CD4-positive, alpha-beta T cell (primary cell): ENCODE measurements around the gene NRXN3. TPM values are rescaled to one million over a fixed set of nuclear protein-coding genes. Genes with fewer than 3 reads are reported as not detected.

Source experiments
- ATAC-seq: fragments of 200-7000 bp; cut with Tn5 transposase; one replicate; pipeline ENCODE4 v1.10.0; 2022; ENCODE audit warnings: mild to moderate bottlenecking; ENCODE audit not compliant: poor library complexity
- CTCF ChIA-PET: fragments of 350-600 bp; sonication (Branson Sonifier 250); formaldehyde crosslinking; loops from one replicate; lab custom pipeline; 2021; ENCODE audit warnings: antibody characterized with exemption, inconsistent platforms; lab: Charles Lee
- POLR2A ChIA-PET: fragments of 350-600 bp; sonication (Branson Sonifier 250); formaldehyde crosslinking; loops from one replicate; lab custom pipeline; 2021; ENCODE audit warnings: antibody characterized with exemption, inconsistent platforms; lab: Charles Lee
- DNase-seq, 14 experiments: peaks; one replicate each; pipeline ENCODE4 v3.0.0-alpha.2; 2013 to 2020; ENCODE audit warnings: mixed read lengths in 2 of 14
- H3K27ac ChIP-seq, 2 donors: one replicate each; pipeline versions ENCODE4 v1.5.1 to v1.7.0; 2013; ENCODE audit warnings: low read length in 2 of 2, low read depth in 1 of 2, mild to moderate bottlenecking in 1 of 2
- H3K27me3 ChIP-seq, 2 experiments: 1 replicate in 1 of 2; 2 replicates in 1 of 2; pipeline versions ENCODE4 v1.6.1 to v1.7.0; 2013; ENCODE audit warnings: low read length in 2 of 2, control low read depth in 1 of 2, mild to moderate bottlenecking in 1 of 2, moderate library complexity in 1 of 2; ENCODE audit not compliant: insufficient read depth in 2 of 2, control insufficient read depth in 1 of 2
- H3K36me3 ChIP-seq: one replicate; pipeline ENCODE4 v1.6.1; 2013; ENCODE audit warnings: low read length, control low read depth; ENCODE audit not compliant: insufficient read depth
- H3K4me1 ChIP-seq: one replicate; pipeline ENCODE4 v1.6.1; 2013; ENCODE audit warnings: low read length, control low read depth; ENCODE audit not compliant: insufficient read depth
- H3K4me3 ChIP-seq: one replicate; pipeline ENCODE4 v1.5.1; 2013; ENCODE audit warnings: mild to moderate bottlenecking, low read length, moderate library complexity
- H3K9me3 ChIP-seq, 2 experiments: 1 replicate in 1 of 2; 2 replicates in 1 of 2; pipeline versions ENCODE4 v1.6.1 to v1.7.0; 2013; ENCODE audit warnings: low read length in 2 of 2, mild to moderate bottlenecking in 2 of 2, control low read depth in 1 of 2, moderate library complexity in 1 of 2; ENCODE audit not compliant: control insufficient read depth in 1 of 2, insufficient read depth in 1 of 2
- H3K27ac Mint-ChIP-seq: one replicate; pipeline ENCODE4 v1.8.0; 2020; ENCODE audit warnings: mixed read lengths
- H3K27me3 Mint-ChIP-seq: one replicate; pipeline ENCODE4 v1.8.0; 2021; ENCODE audit warnings: mixed read lengths
- H3K36me3 Mint-ChIP-seq: one replicate; pipeline ENCODE4 v1.8.0; 2021; ENCODE audit warnings: low read depth, mixed read lengths
- H3K4me1 Mint-ChIP-seq: one replicate; pipeline ENCODE4 v1.8.0; 2021; ENCODE audit warnings: low read depth, mixed read lengths
- H3K4me3 Mint-ChIP-seq: one replicate; pipeline ENCODE4 v1.8.0; 2020; ENCODE audit warnings: mild to moderate bottlenecking, mixed read lengths
- H3K9me3 Mint-ChIP-seq: one replicate; pipeline ENCODE4 v1.8.0; 2020; ENCODE audit warnings: mixed read lengths
- intact Hi-C, 2 experiments: fragments of 100-400 bp; cut with DNase I in 1 of 2; cut with micrococcal nuclease in 1 of 2; formaldehyde crosslinking; loops; one replicate each; pipeline versions ENCODE4 v1.15.1 to v1.9.0; 2023 to 2025; cut with DNase I, micrococcal nuclease
- total RNA-seq, 174 experiments: library from RNA in 2 of 174; stranded (reverse) in 2 of 174; gene quantifications; one replicate each; pipeline ENCODE4 v1.2.3 and lab custom pipeline; 2021 to 2026
- TF ChIP-seq, protein P1 (sequence below): fragments of 200-600 bp; IDR thresholded peaks from one replicate; pipeline ENCODE4 v1.8.0; 2022; ENCODE audit warnings: antibody characterized with exemption, mild to moderate bottlenecking

The NRXN3 gene
- total RNA-seq, 2 experiments from 2014 or later: not detected

DNA sequence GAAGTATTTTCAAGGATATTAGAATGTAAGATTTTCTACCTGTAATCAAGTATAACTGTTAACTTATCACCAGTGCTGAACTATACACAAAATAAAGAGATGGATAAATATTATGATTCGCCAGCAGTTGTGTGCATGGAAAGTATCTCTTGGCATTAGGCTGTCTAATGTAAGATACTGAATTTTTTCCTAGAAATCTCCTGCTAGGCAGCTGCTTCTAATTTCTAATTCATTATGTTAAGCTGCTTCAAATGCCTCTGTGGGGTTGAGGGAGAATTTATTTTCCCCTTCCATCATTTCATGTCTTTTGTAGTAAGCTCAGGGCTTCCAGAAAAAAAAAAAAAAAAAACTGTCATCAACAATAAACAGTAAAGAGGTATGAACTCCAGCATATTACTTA, 1525.1 kb downstream of the NRXN3 start:
- H3K4me3 ChIP-seq: no peak overlapping the region
- Mint-ChIP-seq H3K27ac (no peak overlapping the region), H3K9me3 (no peaks in the 10 kb centered on the region), H3K27me3 (no peaks in the 10 kb centered on the region), H3K36me3 (no peaks in the 10 kb centered on the region), H3K4me3 (no peak overlapping the region), H3K4me1 (no peaks in the 10 kb centered on the region)
- DNase-seq (no peak), ATAC-seq (no peak)
- ChIA-PET POLR2A (no interaction called here), CTCF (no interaction called here)
- H3K27me3 ChIP-seq: no peaks in the 10 kb centered on the region
- intact Hi-C loops: no loop called here
- H3K27ac ChIP-seq: no peak overlapping the region
- TF ChIP-seq, protein P1, sequence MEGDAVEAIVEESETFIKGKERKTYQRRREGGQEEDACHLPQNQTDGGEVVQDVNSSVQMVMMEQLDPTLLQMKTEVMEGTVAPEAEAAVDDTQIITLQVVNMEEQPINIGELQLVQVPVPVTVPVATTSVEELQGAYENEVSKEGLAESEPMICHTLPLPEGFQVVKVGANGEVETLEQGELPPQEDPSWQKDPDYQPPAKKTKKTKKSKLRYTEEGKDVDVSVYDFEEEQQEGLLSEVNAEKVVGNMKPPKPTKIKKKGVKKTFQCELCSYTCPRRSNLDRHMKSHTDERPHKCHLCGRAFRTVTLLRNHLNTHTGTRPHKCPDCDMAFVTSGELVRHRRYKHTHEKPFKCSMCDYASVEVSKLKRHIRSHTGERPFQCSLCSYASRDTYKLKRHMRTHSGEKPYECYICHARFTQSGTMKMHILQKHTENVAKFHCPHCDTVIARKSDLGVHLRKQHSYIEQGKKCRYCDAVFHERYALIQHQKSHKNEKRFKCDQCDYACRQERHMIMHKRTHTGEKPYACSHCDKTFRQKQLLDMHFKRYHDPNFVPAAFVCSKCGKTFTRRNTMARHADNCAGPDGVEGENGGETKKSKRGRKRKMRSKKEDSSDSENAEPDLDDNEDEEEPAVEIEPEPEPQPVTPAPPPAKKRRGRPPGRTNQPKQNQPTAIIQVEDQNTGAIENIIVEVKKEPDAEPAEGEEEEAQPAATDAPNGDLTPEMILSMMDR: no peak
- H3K4me1 ChIP-seq: no peaks in the 10 kb centered on the region
- no peaks in the 10 kb centered on the region for H3K9me3 ChIP-seq
- H3K36me3 ChIP-seq: no peaks in the 10 kb centered on the region

DNA sequence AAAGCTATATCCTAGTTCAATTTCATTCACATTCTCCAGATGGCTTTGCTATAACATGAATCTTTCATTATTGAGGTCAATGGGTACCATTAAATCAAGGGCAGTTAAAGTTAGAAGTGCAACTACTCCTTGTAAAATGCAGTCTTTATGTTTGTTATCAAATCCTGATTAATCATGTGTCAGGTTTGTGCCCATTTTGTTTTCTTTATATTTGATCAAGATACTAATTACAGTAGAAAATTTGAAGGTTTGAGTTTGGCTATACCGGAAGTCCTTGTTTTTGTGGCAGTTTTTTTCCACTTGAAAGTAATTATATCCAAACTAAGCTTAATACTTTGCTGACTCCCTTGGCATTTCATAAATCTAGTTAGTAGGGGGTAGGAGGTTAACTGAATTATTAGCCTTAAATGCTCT, 1528.1 kb downstream of the NRXN3 start:
- H3K27me3 ChIP-seq: no peaks in the 10 kb centered on the region
- CTCF ChIA-PET: no interaction called here
- H3K4me1 Mint-ChIP-seq: no peaks in the 10 kb centered on the region
- intact Hi-C loops: no loop called here
- H3K4me3 Mint-ChIP-seq: no peak overlapping the region
- H3K4me3 ChIP-seq: no peak overlapping the region
- peaks cover 2% of the 10 kb centered on the region for H3K9me3 Mint-ChIP-seq
- no peaks in the 10 kb centered on the region for H3K9me3 ChIP-seq
- no peaks in the 10 kb centered on the region for H3K4me1 ChIP-seq
- no peaks in the 10 kb centered on the region for H3K36me3 Mint-ChIP-seq
- H3K27me3 Mint-ChIP-seq: no peaks in the 10 kb centered on the region
- H3K27ac Mint-ChIP-seq: no peak overlapping the region
- H3K27ac ChIP-seq: no peak overlapping the region
- POLR2A ChIA-PET: no interaction called here
- TF ChIP-seq, protein P1: no peak
- DNase-seq (no peak), ATAC-seq (no peak)
- no peaks in the 10 kb centered on the region for H3K36me3 ChIP-seq

DNA sequence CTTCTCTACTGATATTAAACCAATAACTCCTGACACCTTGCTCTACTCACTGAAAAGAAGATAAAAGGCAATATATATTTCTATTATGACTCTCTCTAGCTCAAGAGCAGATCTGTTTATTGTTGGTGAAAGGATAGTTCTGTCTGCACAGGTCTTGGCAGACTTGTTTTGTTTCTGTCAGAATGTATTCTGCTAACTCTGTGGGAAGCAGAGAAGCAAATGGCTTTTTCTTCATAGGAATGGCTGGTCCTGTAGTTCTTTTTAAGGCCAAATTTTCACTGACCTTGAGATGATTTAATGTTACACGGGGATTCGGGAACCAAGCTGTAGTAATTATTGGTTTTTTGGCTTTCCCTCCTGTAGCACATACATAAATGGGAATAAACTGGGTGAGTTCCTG, 1529.0 kb downstream of the NRXN3 start:
- no peaks in the 10 kb centered on the region for H3K36me3 ChIP-seq
- no peak overlapping the region for H3K4me3 Mint-ChIP-seq
- POLR2A ChIA-PET: no interaction called here
- H3K4me1 Mint-ChIP-seq: no peaks in the 10 kb centered on the region
- no peaks in the 10 kb centered on the region for H3K9me3 ChIP-seq
- no peak overlapping the region for H3K27ac Mint-ChIP-seq
- ATAC-seq (no peak), DNase-seq (no peak)
- H3K4me3 ChIP-seq: no peak overlapping the region
- no peaks in the 10 kb centered on the region for H3K4me1 ChIP-seq
- H3K9me3 Mint-ChIP-seq: peaks cover 3% of the 10 kb centered on the region
- H3K27ac ChIP-seq: no peak overlapping the region
- CTCF ChIA-PET: no interaction called here
- intact Hi-C loops: no loop called here
- H3K36me3 Mint-ChIP-seq: no peaks in the 10 kb centered on the region
- H3K27me3 ChIP-seq: no peaks in the 10 kb centered on the region
- TF ChIP-seq, protein P1: no peak
- no peaks in the 10 kb centered on the region for H3K27me3 Mint-ChIP-seq
